ENCODE results near the gene SH3BP5L.

Gene SH3BP5L

GRCh38 chr1:248778906-248779305 lies 46.8 kb downstream of the SH3BP5L start:
- DNase-seq (ENCODE audit: low read depth, low spot score) = no peak

- DNase-seq (ENCODE audit: low read depth, low spot score) = no peak
Observed at GRCh38 chr1:248776991-248777390, 48.7 kb downstream of the SH3BP5L start.

- DNase-seq (ENCODE audit: low read depth, low spot score) = no peak
Observed at GRCh38 chr1:248775441-248775840, 50.3 kb downstream of the SH3BP5L start.
